ENCODE data around the gene EPN3.
A peak's percentile ranks its signal among the peaks of the same experiment; 100 is the strongest.

The EPN3 gene

GRCh38 chr17:50554201-50554600, 21.7 kb downstream of the EPN3 start:
- peaks cover 3% of the 10 kb centered on the region for H3K36me3 Mint-ChIP-seq (ENCODE audit: low read depth)

GRCh38 chr17:50556803-50557202, 24.3 kb downstream of the EPN3 start:
- peaks cover 57% of the 10 kb centered on the region for H3K27me3 Mint-ChIP-seq (ENCODE audit: low read depth)
- H3K4me3 Mint-ChIP-seq = peak overlapping the region in 1 of 3 experiments; percentile 19
- H3K27ac Mint-ChIP-seq = no peak overlapping the region
- no peaks in the 10 kb centered on the region for H3K9me3 Mint-ChIP-seq
- peaks cover 3% of the 10 kb centered on the region for H3K36me3 Mint-ChIP-seq (ENCODE audit: low read depth)
- TF ChIP-seq CTCF (IDR thresholded peaks at IDR 0.05; ENCODE audit: unreplicated experiment in 3 of 3) = no peak
- H3K4me1 Mint-ChIP-seq = peaks cover 25% of the 10 kb centered on the region

More at GRCh38 chr17:50554201-50554600, 21.7 kb downstream of the EPN3 start:
- Mint-ChIP-seq H3K9me3 (no peaks in the 10 kb centered on the region), H3K4me1 (peaks cover 25% of the 10 kb centered on the region), H3K27ac (no peak overlapping the region), H3K4me3 (no peak overlapping the region), H3K27me3 (ENCODE audit: low read depth) (peaks cover 45% of the 10 kb centered on the region)
- TF ChIP-seq CTCF (IDR thresholded peaks at IDR 0.05; ENCODE audit: unreplicated experiment in 3 of 3) = no peak

- Mint-ChIP-seq H3K27ac (peak overlapping the region in 2 of 3 experiments; percentile 37 to 39), H3K9me3 (no peaks in the 10 kb centered on the region), H3K36me3 (ENCODE audit: low read depth) (peaks cover 3% of the 10 kb centered on the region), H3K4me1 (peaks cover 31% of the 10 kb centered on the region), H3K4me3 (peak overlapping the region; percentile 29 to 81 (median 38)), H3K27me3 (ENCODE audit: low read depth) (peaks cover 60% of the 10 kb centered on the region)
- no peak for TF ChIP-seq CTCF (IDR thresholded peaks at IDR 0.05; ENCODE audit: unreplicated experiment in 3 of 3)
Measured at GRCh38 chr17:50557630-50558029, 25.1 kb downstream of the EPN3 start.

DNA sequence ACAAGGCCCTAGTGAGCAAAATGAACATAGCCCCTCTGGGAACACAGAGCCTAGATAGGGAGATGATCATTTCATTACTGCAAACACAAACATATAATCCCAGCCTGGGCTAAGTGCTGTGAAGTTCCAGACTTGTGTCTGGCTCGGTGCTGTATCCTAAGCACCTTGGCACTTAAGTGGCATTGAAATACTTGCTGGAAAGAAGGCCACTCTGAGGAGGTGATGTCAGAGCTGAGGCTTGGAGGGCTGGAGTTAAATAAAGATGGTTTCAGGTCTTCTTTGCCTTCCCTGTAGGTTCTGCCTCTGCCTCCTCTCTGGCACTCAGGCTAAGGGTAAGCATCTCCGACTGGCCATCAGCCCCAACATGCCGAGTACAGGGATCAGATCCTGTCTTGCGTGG, 25.6 kb downstream of the EPN3 start:
- peaks cover 65% of the 10 kb centered on the region for H3K27me3 Mint-ChIP-seq (ENCODE audit: low read depth)
- no peaks in the 10 kb centered on the region for H3K9me3 Mint-ChIP-seq
- H3K4me1 Mint-ChIP-seq = peaks cover 32% of the 10 kb centered on the region
- peak overlapping the region; percentile 77 to 94 (median 81) for H3K4me3 Mint-ChIP-seq
- peak overlapping the region in 2 of 3 experiments; percentile 37 to 39 for H3K27ac Mint-ChIP-seq
- peaks cover 3% of the 10 kb centered on the region for H3K36me3 Mint-ChIP-seq (ENCODE audit: low read depth)
- no peak for TF ChIP-seq CTCF (IDR thresholded peaks at IDR 0.05; ENCODE audit: unreplicated experiment in 3 of 3)

DNA sequence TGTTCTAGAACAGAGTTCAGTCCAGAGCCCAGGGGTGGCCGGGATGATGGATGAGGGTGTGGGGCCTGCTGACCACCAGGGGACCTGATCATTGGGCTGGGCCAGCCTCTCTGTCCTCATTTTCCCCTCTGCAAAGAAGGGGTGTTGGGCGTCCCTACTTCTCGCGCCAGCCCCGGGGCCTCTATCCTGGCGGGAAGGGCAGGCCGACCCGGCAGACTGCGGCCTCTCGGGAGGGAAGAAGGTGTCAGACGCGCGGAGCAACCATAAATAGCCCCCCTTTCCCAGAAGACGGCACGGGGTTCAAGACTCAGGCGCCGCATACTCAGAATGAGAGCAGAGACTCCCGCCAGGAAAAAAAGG, 26.0 kb downstream of the EPN3 start:
- Mint-ChIP-seq H3K36me3 (ENCODE audit: low read depth) (peaks cover 3% of the 10 kb centered on the region), H3K4me3 (peak overlapping the region; percentile 77 to 94 (median 81)), H3K27ac (peak overlapping the region in 2 of 3 experiments; percentile 37 to 56), H3K4me1 (peaks cover 37% of the 10 kb centered on the region), H3K9me3 (no peaks in the 10 kb centered on the region), H3K27me3 (ENCODE audit: low read depth) (peaks cover 69% of the 10 kb centered on the region)
- no peak for TF ChIP-seq CTCF (IDR thresholded peaks at IDR 0.05; ENCODE audit: unreplicated experiment in 3 of 3)

- Mint-ChIP-seq H3K27me3 (ENCODE audit: low read depth) (peaks cover 70% of the 10 kb centered on the region), H3K4me3 (peak overlapping the region; percentile 89 to 94 (median 91)), H3K9me3 (no peaks in the 10 kb centered on the region), H3K36me3 (ENCODE audit: low read depth) (peaks cover 3% of the 10 kb centered on the region), H3K27ac (peak overlapping the region in 1 of 3 experiments; percentile 56), H3K4me1 (peaks cover 42% of the 10 kb centered on the region)
- TF ChIP-seq CTCF (IDR thresholded peaks at IDR 0.05; ENCODE audit: unreplicated experiment in 3 of 3) = no peak
Measured at GRCh38 chr17:50558941-50559614, 26.5 kb downstream of the EPN3 start.
